ENCODE results near the gene CBARP. TPM values are rescaled to one million over a fixed set of nuclear protein-coding genes. Genes with fewer than 3 reads are reported as not detected.

CBARP gene
- total RNA-seq, 1 donor from 2014 or later, result not detected

DNA sequence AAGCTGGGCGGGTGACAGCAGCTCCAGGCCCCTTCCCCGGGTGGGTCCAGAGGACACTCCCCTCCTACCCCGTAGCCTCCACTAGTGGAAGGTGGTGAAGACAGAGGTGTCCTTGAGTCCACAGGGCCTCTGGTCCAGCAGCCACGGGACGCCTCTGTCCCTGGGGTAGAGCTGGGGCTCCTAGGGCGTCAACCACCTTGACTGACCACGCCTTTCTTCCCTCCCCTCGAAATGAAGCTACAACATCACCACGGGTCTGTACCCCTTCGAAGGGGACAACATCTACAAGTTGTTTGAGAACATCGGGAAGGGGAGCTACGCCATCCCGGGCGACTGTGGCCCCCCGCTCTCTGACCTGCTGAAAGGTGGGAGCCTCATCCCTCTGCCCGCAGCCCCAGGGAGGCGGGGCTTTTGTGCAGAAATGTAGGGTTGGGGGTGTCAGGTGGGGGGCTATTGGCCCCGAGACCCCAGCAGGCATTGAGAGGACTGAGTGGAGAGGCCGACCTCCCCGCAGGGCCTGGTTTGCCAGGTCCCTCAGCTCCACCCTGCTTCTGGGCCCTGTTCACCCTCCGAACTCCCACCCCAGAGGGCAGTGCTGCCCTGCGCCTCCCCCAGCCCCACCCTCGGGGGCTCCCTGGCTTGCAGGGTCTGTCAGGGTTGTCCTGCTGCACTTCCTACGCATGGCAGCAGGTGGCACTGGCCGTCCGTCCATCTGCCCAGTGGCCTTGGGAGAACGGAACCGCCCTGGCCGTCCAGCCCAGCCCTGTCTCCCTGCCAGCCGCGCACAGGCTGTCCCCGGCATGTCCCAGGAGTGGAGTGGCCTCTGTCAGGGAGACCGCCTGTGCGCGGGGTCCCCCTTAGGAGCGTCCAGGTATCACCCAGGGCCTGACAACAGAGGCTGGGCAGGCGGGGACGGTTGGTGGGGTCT, 16.6 kb downstream of the CBARP start:
- Histone ChIP-seq H3K9ac (ENCODE audit: low read depth in 1 of 3, low read length in 3 of 3) (peak overlapping the region in 2 of 3 donors; percentile 38 to 62), H3K36me3 (ENCODE audit: control insufficient read depth in 3 of 3, insufficient read depth in 3 of 3, low read length in 3 of 3) (peaks cover 22 to 31% (median 27%) of the 10 kb centered on the region in 3 donors), H3K27me3 (ENCODE audit: control insufficient read depth in 3 of 3, insufficient read depth in 3 of 3, low read length in 3 of 3) (no peaks in the 10 kb centered on the region), H3K9me3 (ENCODE audit: control insufficient read depth in 3 of 3, low read length in 3 of 3) (no peaks in the 10 kb centered on the region), H3K4me3 (ENCODE audit: low read length in 3 of 3) (no peak overlapping the region), H3K27ac (ENCODE audit: low read depth, low read length) (no peak overlapping the region), H3K4me1 (ENCODE audit: control insufficient read depth in 3 of 3, insufficient read depth in 3 of 3, low read length in 3 of 3) (peaks cover 30 to 66% (median 54%) of the 10 kb centered on the region in 3 donors)

DNA sequence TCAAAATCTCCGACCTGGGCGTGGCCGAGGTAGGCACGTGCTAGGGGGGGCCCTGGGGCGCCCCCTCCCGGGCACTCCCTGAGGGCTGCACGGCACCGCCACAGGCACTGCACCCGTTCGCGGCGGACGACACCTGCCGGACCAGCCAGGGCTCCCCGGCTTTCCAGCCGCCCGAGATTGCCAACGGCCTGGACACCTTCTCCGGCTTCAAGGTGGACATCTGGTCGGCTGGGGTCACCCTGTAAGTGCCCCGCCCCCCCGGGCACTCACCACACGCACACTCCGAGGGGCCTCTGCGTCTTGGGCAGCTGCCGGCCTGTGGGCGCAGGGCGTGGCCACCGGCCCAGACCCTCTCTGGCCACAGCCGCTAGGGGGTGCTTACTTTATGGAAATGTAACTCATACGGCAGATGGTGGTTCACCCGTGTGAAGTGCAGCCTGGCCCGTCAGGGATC, 17.3 kb downstream of the CBARP start:
- H3K27me3 ChIP-seq (ENCODE audit: control insufficient read depth in 3 of 3, insufficient read depth in 3 of 3, low read length in 3 of 3), result no peaks in the 10 kb centered on the region
- no peak overlapping the region for H3K27ac ChIP-seq (ENCODE audit: low read depth, low read length)
- no peaks in the 10 kb centered on the region for H3K9me3 ChIP-seq (ENCODE audit: control insufficient read depth in 3 of 3, low read length in 3 of 3)
- peaks cover 21 to 26% (median 23%) of the 10 kb centered on the region in 3 donors for H3K36me3 ChIP-seq (ENCODE audit: control insufficient read depth in 3 of 3, insufficient read depth in 3 of 3, low read length in 3 of 3)
- no peak overlapping the region for H3K4me3 ChIP-seq (ENCODE audit: low read length in 3 of 3)
- peak overlapping the region in 2 of 3 donors; percentile 11 to 62 for H3K9ac ChIP-seq (ENCODE audit: low read depth in 1 of 3, low read length in 3 of 3)
- peaks cover 38 to 73% (median 61%) of the 10 kb centered on the region in 3 donors for H3K4me1 ChIP-seq (ENCODE audit: control insufficient read depth in 3 of 3, insufficient read depth in 3 of 3, low read length in 3 of 3)

DNA sequence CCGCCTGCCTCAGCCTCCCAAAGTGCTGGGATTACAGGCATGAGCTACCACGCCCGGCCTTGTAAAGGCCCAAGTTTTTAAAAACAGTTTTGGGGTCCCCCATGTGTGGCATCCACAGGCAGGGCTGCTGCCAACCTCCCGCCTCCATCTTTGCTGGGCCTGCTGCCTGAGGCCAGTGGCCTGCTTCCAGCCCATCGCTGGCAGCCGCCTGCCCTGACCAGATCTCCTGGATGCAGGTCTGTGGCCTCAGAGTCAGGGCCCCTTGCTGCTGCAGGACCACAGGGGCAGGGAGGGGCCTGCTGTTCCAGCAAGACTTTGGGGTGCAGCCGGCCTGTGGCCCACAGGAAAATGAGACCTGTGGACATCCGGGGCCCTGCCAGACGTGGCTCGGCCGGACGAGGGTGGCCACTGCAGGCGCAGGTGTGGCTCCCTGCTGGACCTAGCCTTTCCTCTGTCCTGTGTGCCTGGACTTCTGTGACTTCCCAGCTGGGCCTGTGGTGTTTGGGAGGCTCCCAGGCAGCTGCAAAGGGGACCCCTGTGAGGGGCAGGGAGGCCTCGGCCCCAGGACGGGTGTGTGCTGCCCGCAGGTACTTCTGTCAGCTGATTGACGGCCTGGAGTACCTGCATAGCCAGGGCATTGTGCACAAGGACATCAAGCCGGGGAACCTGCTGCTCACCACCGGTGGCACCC, 17.9 kb downstream of the CBARP start:
- Histone ChIP-seq H3K36me3 (ENCODE audit: control insufficient read depth in 3 of 3, insufficient read depth in 3 of 3, low read length in 3 of 3) (peaks cover 21 to 26% (median 23%) of the 10 kb centered on the region in 3 donors), H3K27ac (ENCODE audit: low read depth, low read length) (no peak overlapping the region), H3K27me3 (ENCODE audit: control insufficient read depth in 3 of 3, insufficient read depth in 3 of 3, low read length in 3 of 3) (no peaks in the 10 kb centered on the region), H3K9ac (ENCODE audit: low read depth in 1 of 3, low read length in 3 of 3) (peak overlapping the region in 1 of 3 donors; percentile 40), H3K4me3 (ENCODE audit: low read length in 3 of 3) (no peak overlapping the region), H3K4me1 (ENCODE audit: control insufficient read depth in 3 of 3, insufficient read depth in 3 of 3, low read length in 3 of 3) (peaks cover 43 to 79% (median 67%) of the 10 kb centered on the region in 3 donors), H3K9me3 (ENCODE audit: control insufficient read depth in 3 of 3, low read length in 3 of 3) (no peaks in the 10 kb centered on the region)

DNA sequence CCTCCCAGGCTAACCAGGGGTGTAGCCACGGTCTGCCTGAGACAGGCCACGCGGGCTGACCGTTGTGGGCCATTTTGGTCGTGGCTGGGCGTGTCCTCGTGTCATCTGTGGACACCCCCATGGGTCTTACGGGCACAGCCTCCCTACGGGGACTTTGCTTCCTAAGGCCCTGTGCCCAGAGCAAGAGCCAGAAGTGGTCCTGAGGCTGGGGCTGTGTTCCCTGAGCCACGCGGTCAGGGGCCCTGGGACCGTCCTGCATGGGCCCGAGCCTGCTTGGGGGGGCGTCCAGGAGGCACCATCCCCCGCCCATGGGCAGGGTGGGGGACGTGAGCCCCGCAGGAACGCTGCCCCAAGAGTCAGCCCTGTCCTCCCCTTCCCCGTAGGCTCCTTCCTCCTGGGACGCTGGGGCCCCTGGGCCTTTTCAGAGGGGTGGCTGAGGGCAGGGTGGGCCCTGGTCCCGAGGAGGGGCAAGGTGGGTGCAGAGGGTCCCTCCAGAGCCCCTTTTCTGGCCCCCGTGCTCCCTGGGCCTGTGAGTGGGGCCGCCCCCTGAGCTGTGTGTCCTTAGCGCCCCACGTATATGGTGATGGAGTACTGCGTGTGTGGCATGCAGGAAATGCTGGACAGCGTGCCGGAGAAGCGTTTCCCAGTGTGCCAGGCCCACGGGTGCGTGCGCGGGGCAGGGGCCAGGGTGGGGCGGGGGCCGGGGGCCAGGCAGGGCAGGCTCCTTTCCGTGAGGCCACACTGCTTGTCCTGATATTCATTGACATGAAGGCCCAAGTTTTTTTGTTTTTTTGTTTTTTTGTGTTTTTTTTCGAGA, 18.8 kb downstream of the CBARP start:
- peak overlapping the region; percentile 97 for H3K27ac ChIP-seq (ENCODE audit: low read depth, low read length)
- no peaks in the 10 kb centered on the region for H3K9me3 ChIP-seq (ENCODE audit: control insufficient read depth in 3 of 3, low read length in 3 of 3)
- H3K36me3 ChIP-seq (ENCODE audit: control insufficient read depth in 3 of 3, insufficient read depth in 3 of 3, low read length in 3 of 3), result peaks cover 16 to 18% (median 18%) of the 10 kb centered on the region in 3 donors
- H3K9ac ChIP-seq (ENCODE audit: low read depth in 1 of 3, low read length in 3 of 3), result peak overlapping the region; percentile 30 to 91 (median 67)
- H3K27me3 ChIP-seq (ENCODE audit: control insufficient read depth in 3 of 3, insufficient read depth in 3 of 3, low read length in 3 of 3), result no peaks in the 10 kb centered on the region
- peak overlapping the region in 1 of 3 donors; percentile 6 for H3K4me3 ChIP-seq (ENCODE audit: low read length in 3 of 3)
- peaks cover 53 to 88% (median 76%) of the 10 kb centered on the region in 3 donors for H3K4me1 ChIP-seq (ENCODE audit: control insufficient read depth in 3 of 3, insufficient read depth in 3 of 3, low read length in 3 of 3)

DNA sequence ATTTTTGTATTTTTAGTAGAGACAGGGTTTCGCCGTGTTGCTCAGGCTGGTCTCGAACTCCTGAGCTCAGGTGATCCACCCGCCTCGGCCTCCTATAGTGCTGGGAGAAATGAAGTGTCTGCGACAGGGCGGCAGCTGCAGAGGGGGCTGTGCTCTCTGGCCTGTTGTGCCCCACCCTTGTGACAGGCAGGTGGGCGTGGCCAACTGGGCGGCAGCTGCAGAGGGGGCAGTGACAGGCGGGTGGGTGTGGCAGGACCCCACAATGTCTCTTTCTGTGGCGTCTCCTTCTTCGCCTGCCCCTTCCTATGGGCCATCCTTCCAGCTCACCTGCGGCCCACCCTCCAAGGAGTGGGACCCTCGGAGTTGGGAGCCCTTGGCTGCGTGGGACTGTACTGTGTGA, 20.4 kb downstream of the CBARP start:
- Histone ChIP-seq H3K4me3 (ENCODE audit: low read length in 3 of 3) (peak overlapping the region in 1 of 3 donors; percentile 58), H3K4me1 (ENCODE audit: control insufficient read depth in 3 of 3, insufficient read depth in 3 of 3, low read length in 3 of 3) (peaks cover 62 to 91% (median 88%) of the 10 kb centered on the region in 3 donors), H3K36me3 (ENCODE audit: control insufficient read depth in 3 of 3, insufficient read depth in 3 of 3, low read length in 3 of 3) (peaks cover 7 to 10% (median 8%) of the 10 kb centered on the region in 3 donors), H3K9me3 (ENCODE audit: control insufficient read depth in 3 of 3, low read length in 3 of 3) (no peaks in the 10 kb centered on the region), H3K27ac (ENCODE audit: low read depth, low read length) (peak overlapping the region; percentile 97), H3K27me3 (ENCODE audit: control insufficient read depth in 3 of 3, insufficient read depth in 3 of 3, low read length in 3 of 3) (no peaks in the 10 kb centered on the region), H3K9ac (ENCODE audit: low read depth in 1 of 3, low read length in 3 of 3) (peak overlapping the region; percentile 52 to 91 (median 73))

DNA sequence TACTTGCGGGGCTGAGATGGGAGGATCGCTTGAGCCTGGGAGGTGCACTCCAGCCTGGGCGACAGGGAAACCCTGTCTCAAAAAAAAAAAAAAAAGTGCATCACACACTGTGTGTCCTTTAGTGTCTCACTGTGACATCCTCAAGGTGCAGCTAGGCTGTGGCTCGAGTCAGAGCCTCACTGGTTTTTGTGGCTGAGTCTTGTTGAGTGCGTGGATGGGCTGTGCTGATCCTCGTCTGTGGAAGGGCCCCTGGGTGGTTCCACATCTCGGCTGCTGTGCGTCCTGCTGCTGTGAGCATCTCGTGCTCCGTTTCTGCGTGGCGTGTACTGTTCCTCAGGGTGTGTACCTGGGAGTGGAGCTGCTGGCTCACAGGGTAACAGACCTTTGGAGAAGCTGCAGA, 21.0 kb downstream of the CBARP start:
- H3K9ac ChIP-seq (ENCODE audit: low read depth in 1 of 3, low read length in 3 of 3), result peak overlapping the region; percentile 52 to 91 (median 73)
- peak overlapping the region; percentile 9 to 58 (median 13) for H3K4me3 ChIP-seq (ENCODE audit: low read length in 3 of 3)
- peaks cover 67 to 91% (median 89%) of the 10 kb centered on the region in 3 donors for H3K4me1 ChIP-seq (ENCODE audit: control insufficient read depth in 3 of 3, insufficient read depth in 3 of 3, low read length in 3 of 3)
- peaks cover 7 to 10% (median 8%) of the 10 kb centered on the region in 3 donors for H3K36me3 ChIP-seq (ENCODE audit: control insufficient read depth in 3 of 3, insufficient read depth in 3 of 3, low read length in 3 of 3)
- H3K27me3 ChIP-seq (ENCODE audit: control insufficient read depth in 3 of 3, insufficient read depth in 3 of 3, low read length in 3 of 3), result no peaks in the 10 kb centered on the region
- no peaks in the 10 kb centered on the region for H3K9me3 ChIP-seq (ENCODE audit: control insufficient read depth in 3 of 3, low read length in 3 of 3)
- peak overlapping the region; percentile 97 for H3K27ac ChIP-seq (ENCODE audit: low read depth, low read length)

DNA sequence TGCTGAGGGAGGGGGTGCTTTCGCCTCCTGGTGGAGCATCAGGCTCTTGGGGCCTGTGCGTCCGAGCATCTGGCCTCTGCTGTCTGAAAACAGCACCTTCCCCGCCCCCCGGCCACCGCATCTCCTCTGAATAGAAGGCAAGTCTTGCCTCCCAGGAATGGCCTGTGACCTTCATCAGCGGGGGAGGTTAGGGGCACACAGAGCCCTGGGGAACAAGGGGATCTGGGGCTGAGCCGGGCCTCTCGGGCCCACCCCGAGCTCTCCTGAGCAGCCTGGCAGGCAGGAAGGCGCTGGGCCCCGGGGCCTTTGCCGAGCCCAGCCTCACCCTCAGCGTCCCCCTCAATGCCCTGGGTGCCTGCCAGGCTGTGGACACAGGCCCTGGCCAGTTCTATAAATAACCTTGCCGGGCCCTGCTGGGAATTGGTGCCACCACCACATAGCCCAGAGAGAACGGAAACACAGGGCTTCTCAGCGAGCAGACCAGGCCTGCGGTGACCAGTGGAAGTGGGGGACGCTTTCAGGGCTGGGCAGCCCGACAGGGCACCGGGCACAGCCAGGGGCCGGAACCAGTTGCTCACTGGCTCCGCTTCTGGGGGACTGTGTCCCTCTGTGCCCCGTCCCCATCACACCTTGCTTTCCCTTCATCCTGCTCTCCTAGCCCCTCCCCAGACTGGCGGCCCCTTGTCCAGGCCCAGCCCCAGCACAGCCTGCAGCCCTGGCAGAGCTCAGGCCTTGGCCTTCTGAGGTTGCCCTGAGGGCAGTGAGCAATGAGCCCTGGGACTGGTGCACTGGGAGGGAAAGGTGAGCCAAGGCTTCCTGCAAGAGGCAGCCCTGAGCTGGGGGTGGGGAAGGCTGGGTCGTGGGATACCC, 22.7 kb downstream of the CBARP start:
- peak overlapping the region; percentile 51 to 77 (median 72) for H3K4me3 ChIP-seq (ENCODE audit: low read length in 3 of 3)
- H3K27ac ChIP-seq (ENCODE audit: low read depth, low read length), result peak overlapping the region; percentile 97
- H3K36me3 ChIP-seq (ENCODE audit: control insufficient read depth in 3 of 3, insufficient read depth in 3 of 3, low read length in 3 of 3), result peaks cover 0 to 2% (median 0%) of the 10 kb centered on the region in 3 donors
- H3K9ac ChIP-seq (ENCODE audit: low read depth in 1 of 3, low read length in 3 of 3), result peak overlapping the region; percentile 84 to 91 (median 85)
- no peaks in the 10 kb centered on the region for H3K27me3 ChIP-seq (ENCODE audit: control insufficient read depth in 3 of 3, insufficient read depth in 3 of 3, low read length in 3 of 3)
- peaks cover 72 to 88% (median 86%) of the 10 kb centered on the region in 3 donors for H3K4me1 ChIP-seq (ENCODE audit: control insufficient read depth in 3 of 3, insufficient read depth in 3 of 3, low read length in 3 of 3)
- H3K9me3 ChIP-seq (ENCODE audit: control insufficient read depth in 3 of 3, low read length in 3 of 3), result no peaks in the 10 kb centered on the region

DNA sequence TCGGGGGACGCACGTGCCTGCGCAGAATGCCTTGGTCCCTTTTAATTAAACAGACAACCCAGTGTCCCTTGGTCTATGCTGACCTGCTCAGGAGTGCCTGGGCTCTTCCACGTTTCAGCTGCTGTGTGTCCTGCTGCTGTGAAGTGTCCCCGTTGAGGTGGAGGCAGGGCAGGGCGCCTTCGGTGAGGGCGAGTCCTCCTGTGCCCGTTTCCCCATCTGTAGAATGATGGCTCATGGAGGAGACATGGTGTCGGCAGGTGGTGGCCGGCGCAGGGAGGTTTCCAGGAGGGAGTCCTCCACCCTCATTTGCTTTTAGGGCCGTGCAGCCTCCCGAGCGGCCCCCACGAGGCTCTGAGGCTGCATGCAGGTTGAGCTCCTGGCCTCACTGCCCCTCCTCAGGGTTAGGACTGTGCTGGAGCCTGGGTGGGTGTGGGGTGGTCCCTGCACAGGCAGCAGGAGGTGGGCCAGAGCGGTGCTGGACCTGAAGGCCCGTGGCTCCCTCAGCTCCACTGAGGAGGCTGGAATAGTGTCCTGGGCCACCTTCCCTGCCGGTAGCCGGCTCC, 23.4 kb downstream of the CBARP start:
- H3K9ac ChIP-seq (ENCODE audit: low read depth in 1 of 3, low read length in 3 of 3), result peak overlapping the region; percentile 84 to 91 (median 85)
- peaks cover 3 to 4% (median 4%) of the 10 kb centered on the region in 3 donors for H3K36me3 ChIP-seq (ENCODE audit: control insufficient read depth in 3 of 3, insufficient read depth in 3 of 3, low read length in 3 of 3)
- peak overlapping the region; percentile 30 to 77 (median 72) for H3K4me3 ChIP-seq (ENCODE audit: low read length in 3 of 3)
- H3K27ac ChIP-seq (ENCODE audit: low read depth, low read length), result peak overlapping the region; percentile 97
- H3K4me1 ChIP-seq (ENCODE audit: control insufficient read depth in 3 of 3, insufficient read depth in 3 of 3, low read length in 3 of 3), result peaks cover 78 to 90% (median 88%) of the 10 kb centered on the region in 3 donors
- no peaks in the 10 kb centered on the region for H3K9me3 ChIP-seq (ENCODE audit: control insufficient read depth in 3 of 3, low read length in 3 of 3)
- no peaks in the 10 kb centered on the region for H3K27me3 ChIP-seq (ENCODE audit: control insufficient read depth in 3 of 3, insufficient read depth in 3 of 3, low read length in 3 of 3)

Measured in skeletal muscle tissue (tissue), 4 donors.